Adrenal gland (tissue), 5 donors: Measurements from ENCODE around the gene NPFF.

Experiments
- POLR2A ChIP-seq, 2 donors: fragments of 450-650 bp; IDR thresholded peaks; one replicate each; pipeline ENCODE4 v1.6.1; 2017; ENCODE audit warnings: antibody characterized with exemption in 2 of 2, mild to moderate bottlenecking in 2 of 2, moderate library complexity in 1 of 2
- TF ChIP-seq, protein P1 (sequence below), 6 experiments: fragments of 450-650 bp in 4 of 6; fragments of 200-600 bp in 2 of 6; sonication (generic) in 1 of 6; IDR thresholded peaks; 1 replicate in 5 of 6; 2 replicates in 1 of 6; pipeline versions ENCODE4 v1.5.1 to v1.8.0; 2016 to 2021; ENCODE audit warnings: antibody characterized with exemption in 6 of 6, mild to moderate bottlenecking in 2 of 6, moderate library complexity in 1 of 6
- donor health status: DM: no; HTN: no; CAD: no.

DNA sequence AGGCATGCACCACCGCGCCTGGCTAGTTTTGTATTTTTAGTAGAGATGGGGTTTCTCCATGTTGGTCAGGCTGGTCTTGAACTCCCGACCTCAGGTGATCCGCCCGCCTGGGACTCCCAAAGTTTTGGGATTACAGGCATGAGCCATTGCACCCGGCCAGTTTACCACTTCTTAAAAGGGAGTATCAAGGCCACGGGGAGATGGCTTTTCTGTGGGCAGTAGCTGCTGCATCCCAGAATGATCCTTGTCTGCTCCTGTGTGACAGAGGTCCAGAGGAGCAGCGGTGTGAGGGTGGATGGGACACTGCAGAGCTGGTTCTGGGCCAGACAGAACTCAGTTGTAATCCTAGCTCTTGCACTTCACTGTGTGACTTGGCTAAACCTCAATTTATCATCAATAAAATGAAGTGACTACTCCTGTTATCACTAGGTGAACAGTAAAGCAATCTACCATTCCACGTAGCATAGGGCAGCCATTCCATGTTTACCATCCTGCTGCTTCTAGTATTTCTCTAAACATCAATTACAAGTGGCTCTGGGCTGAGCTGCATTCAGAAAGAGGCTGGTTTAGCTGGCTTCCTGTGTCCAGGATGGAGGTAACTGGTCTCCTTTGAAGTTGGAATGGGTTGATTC lies 3.0 kb upstream of the NPFF start:
- TF ChIP-seq, protein P1, sequence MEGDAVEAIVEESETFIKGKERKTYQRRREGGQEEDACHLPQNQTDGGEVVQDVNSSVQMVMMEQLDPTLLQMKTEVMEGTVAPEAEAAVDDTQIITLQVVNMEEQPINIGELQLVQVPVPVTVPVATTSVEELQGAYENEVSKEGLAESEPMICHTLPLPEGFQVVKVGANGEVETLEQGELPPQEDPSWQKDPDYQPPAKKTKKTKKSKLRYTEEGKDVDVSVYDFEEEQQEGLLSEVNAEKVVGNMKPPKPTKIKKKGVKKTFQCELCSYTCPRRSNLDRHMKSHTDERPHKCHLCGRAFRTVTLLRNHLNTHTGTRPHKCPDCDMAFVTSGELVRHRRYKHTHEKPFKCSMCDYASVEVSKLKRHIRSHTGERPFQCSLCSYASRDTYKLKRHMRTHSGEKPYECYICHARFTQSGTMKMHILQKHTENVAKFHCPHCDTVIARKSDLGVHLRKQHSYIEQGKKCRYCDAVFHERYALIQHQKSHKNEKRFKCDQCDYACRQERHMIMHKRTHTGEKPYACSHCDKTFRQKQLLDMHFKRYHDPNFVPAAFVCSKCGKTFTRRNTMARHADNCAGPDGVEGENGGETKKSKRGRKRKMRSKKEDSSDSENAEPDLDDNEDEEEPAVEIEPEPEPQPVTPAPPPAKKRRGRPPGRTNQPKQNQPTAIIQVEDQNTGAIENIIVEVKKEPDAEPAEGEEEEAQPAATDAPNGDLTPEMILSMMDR (IDR thresholded peaks at IDR 0.05): no peak
- no peak for TF ChIP-seq POLR2A (IDR thresholded peaks at IDR 0.05)
